Measurements from ENCODE around the gene UBASH3A.

UBASH3A gene

DNA sequence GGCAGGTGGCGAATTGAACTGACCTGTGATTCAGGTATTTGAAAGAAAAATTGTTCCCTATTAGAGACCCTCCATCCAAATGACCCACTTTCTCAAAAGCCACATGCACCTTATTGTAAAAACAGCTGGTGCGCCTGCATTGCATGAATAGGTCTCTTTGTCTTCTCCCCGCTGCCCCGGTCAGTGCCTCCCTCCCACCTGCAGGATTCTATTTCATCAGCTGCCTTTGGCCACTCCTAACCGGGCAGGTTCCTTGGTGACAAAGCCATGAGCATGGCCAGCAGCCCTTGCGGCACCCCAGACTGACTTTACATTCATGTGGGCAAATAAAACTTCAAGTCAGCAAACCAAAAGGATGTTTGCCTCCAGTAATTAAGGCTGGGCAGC, 14.3 kb upstream of the UBASH3A start:
- DNase-seq (ENCODE audit: insufficient read length, low spot score): no peak
- no peak for FAIRE-seq

GRCh38 chr21:42390193-42390592, 13.5 kb upstream of the UBASH3A start:
- DNase-seq (ENCODE audit: insufficient read length, low spot score): no peak
- FAIRE-seq: no peak

GRCh38 chr21:42390696-42391095, 13.0 kb upstream of the UBASH3A start:
- FAIRE-seq: no peak
- no peak for DNase-seq (ENCODE audit: insufficient read length, low spot score)

DNA sequence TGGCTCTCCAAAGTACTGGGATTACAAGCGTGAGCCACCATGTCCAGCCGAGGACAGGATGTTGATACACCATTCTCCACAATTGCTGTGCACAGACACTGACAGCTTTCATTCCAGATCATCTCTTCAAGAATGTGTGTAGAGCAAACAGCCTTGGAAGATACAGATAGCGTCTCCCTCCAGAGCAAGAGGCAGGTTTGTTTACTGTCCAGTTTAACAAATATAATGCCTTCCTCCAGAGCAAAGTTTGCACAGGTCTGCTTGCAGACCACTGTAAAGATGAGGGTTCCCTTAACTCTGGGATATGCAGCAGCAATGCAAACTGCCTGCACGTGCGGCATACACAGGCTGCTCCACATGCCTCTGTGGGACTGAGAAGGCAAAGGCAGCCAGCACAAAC, 12.4 kb upstream of the UBASH3A start:
- no peak for DNase-seq (ENCODE audit: insufficient read length, low spot score)
- no peak for FAIRE-seq

- FAIRE-seq: no peak
- no peak for DNase-seq (ENCODE audit: insufficient read length, low spot score)
Measured at GRCh38 chr21:42392731-42393442, 10.8 kb upstream of the UBASH3A start.

DNA sequence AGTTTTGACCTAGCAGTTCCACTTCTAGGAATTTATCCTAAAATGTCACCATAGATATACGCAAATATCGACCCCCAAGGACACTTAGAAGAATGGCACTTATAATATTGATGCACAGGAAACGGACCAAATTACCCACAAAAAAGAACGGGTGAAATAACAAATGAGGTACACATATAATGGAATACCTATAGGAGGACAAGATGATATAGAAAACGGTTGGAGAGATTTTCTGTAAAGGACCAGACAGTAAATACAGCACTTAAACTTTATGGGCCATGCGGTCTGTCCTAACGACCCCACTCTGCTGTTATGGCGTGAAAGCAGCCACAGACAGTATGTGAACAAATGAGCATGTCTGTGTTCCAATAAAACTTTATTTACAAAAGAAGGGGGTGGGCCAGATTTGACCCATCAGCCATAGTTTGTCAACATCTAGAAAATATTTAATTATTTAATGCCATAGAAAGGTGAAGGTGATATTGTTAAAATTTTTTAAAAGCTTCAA, 10.2 kb upstream of the UBASH3A start:
- no peak for FAIRE-seq
- DNase-seq (ENCODE audit: insufficient read length, low spot score): no peak

DNA sequence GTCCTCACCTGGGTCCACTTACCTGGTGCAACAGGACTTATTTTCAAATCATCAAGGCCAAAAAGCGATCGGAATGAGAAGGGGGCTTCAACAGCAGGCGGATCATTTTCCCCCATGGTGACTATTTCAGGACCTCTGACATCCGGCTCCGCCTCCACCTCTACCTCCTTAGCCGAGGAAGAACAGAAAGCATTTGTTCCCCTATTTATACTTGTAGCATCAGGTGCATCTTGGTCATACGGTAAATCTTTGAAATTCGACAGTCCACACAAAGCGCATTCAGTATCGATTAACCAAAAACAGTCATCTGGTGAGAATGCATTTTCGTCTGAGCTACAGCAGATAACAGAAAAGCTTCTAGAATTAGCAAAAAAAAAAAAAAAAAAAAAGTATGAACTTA, 8.4 kb upstream of the UBASH3A start:
- FAIRE-seq (no peak), DNase-seq (ENCODE audit: insufficient read length, low spot score) (no peak)

GRCh38 chr21:42395905-42396651, 7.6 kb upstream of the UBASH3A start, which contains the start of gene TMPRSS3:
TSS of gene TMPRSS3 (minus strand) at chr21:42396052. CDS start at chr21:42395417, 635 bp downstream.
- FAIRE-seq (no peak), DNase-seq (ENCODE audit: insufficient read length, low spot score) (no peak)

DNA sequence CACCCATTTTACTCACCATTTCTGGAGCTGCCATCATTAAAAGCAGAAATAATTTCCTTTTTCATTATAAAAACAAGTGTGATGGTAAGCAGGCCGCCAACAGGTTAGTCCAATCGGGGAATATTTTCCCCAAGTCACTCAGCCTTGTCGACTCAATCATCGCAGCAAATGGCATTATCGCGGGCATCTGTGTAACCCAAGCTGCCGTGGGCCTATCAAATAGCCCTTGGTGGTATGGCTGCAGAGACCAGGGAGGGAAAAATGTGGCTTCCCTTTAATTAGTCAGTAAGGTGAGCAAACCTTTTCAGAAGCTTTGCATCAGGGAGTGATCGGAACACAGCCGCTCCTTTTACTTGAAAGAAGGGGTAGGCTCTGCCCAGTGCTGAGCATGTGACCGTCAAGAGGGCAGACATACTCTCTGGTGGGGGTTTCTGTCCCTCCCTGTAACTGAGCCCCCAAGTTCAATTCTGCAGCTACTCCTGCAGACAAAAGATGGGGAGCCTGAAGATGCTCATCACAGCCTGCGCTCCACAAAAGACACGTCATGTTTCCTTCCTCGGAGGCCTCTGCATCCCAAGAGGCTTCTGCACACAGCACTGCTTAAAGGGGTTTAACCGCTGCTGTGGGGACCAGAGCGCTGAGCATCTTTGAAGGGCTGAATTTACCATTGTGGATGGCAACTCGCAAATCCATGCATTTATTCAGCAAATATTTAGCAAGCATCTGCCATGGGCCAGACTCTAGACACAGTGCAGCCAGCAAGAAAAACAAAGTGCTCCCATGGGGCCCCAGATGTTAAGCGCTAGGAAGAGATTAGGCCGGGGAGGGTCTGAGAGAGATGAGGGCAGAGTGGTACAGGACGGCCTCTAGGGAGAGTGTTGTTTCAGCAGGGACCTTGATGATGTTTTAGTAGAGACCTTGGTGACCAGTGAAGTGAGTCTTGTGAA, 6.6 kb upstream of the UBASH3A start:
- DNase-seq (ENCODE audit: insufficient read length, low spot score) (no peak), FAIRE-seq (no peak)

DNA sequence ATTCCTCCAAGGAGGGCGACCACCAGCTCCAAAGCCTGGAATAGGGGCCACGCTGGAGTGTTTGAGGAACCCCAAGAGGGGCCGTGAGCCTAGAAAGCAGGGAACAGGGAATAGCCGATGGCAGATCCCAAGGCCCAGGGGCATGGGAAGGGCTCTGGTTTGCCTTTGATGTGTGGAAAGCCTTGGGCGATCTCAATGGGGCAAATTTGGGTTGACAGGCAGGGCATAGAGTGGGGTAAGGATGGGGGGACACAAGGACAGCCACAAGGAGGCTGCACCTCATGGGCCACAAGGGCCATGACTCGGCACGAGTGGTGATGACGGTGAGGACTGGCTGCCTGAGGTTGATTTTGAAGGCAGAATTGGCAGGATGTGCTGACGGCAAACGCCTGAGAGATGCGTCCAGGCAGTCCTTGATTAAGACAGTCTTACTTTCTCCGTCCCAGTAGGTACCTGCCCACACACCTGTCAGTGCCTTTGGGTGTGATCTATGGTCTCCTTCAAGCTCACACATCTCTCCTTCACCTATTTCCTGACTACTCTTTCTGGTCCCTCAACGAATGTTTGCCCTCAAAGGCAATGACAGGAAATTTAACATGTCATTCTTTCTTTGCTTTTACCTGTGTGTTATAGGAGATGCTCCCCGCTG, 5.8 kb upstream of the UBASH3A start:
- FAIRE-seq (no peak), DNase-seq (ENCODE audit: insufficient read length, low spot score) (no peak)

DNA sequence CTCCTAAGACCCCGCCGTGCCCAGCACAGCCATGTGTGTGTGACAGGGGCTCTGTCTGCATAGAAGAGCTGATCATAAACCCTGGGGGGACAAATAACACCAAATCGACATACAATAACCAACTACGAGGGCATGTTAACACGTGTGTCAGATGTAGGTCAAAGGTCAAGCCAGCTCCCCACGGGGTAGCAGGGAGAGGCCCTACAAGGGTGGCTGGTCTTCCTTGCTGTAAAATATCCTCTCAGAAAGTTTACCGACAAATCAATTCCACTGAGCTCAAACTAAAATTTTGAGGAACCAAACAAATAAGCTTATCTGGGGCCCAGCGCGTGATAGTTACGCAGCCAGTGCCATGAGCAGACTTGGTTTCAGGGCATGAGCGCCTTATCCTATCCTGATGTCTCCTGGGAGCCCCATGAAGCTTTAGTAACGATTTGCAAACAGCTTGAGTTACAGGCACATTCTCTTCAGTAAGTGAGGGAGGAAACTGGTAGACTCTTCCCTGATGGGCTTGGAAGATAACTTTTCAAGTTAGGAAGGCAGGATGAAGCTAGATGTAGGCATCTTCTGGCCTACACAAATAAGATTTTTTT, 5.2 kb upstream of the UBASH3A start:
- DNase-seq (ENCODE audit: insufficient read length, low spot score): no peak
- FAIRE-seq: no peak

GRCh38 chr21:42400525-42400924, 3.2 kb upstream of the UBASH3A start:
- FAIRE-seq: no peak
- no peak for DNase-seq (ENCODE audit: insufficient read length, low spot score)

DNA sequence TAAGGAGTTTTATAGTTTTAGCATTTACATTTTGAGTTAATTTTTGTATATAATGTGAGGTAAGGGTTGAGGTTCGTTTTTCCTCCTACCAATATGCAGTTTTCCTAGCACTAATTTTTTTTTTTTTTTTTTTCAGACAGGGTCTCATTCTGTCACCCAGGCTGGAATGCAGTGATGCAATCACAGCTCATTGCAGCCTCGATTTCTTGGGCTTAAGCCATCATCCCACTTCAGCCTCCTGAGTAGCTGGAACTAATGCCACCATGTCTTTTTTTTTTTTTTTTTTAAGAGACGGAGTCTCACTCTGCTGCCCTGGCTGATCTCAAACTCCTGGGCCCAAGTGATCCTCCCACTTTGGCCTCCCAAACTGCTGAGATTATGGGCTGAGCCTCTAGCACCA, 2.5 kb upstream of the UBASH3A start:
- FAIRE-seq (no peak), DNase-seq (ENCODE audit: insufficient read length, low spot score) (no peak)

GRCh38 chr21:42401820-42402251, 1.9 kb upstream of the UBASH3A start:
- DNase-seq (ENCODE audit: insufficient read length, low spot score): no peak

DNA sequence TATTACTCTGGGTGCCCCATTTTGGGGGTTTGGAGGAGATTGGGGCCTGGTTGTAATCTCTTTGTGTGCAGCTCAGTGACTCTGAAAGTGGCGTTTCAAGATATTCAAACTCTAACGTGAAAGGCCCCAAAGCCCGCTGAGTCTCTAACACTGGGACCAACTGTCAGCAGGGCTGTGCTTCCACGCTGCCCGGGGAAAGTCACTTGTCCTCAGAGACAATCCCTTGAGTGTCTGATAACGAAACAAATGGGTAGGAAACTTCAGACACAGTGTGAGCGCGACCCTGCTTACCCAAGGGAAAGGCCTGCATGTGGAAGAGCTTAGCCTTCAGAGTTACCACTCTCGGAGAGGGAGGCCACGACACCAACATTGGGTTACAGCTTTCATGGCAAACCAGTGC, 837 bp downstream of the UBASH3A start:
- no peak for DNase-seq (ENCODE audit: insufficient read length, low spot score)
- no peak for FAIRE-seq

More at GRCh38 chr21:42401820-42402251, 1.9 kb upstream of the UBASH3A start:
- FAIRE-seq: no peak

DNA sequence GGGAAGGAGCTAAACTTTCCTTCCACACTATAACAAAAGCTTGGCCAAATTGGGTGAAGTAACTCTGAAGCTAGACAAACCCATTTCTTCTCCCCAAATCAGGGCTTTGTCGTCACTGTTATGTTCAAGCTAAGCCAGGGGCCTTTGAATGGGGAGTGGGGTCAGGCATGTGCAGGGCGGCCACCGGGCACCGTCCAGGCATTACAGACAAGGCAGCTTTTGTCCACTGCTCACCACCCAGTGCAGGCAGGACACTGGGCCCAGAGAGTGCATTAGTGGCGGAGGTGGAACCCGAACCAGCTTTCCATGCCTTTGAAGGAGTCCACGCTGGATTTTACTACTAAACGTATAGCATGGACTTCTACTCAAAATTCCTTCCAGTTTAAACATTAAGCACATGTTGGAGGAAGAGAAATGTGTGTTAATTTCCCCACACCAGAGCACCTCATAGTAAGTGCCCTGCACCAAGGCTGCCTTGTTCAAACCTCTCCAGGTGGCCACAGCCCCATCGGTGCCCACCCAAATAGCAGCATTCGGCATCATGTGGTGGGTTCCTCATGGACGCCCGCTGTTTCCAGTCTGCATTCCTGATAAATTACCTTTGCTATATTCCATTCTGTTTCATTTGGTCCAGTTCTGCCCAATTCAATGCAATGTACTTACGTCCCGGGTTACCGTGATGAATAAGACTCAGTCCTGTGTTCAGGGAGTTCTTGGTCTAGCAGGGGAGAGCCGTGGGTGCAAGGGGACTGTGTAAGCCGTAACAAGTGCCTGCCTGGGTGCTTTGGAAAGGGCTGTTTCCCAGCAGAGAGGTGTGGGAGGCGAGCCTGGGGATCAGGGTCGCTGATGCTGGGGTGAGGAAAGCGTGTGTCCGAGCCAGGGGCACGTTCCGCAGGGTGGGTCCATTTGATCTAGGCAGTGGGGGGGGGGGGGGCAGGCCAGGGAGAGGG, 1.6 kb downstream of the UBASH3A start:
- FAIRE-seq: no peak
- no peak for DNase-seq (ENCODE audit: insufficient read length, low spot score)

DNA sequence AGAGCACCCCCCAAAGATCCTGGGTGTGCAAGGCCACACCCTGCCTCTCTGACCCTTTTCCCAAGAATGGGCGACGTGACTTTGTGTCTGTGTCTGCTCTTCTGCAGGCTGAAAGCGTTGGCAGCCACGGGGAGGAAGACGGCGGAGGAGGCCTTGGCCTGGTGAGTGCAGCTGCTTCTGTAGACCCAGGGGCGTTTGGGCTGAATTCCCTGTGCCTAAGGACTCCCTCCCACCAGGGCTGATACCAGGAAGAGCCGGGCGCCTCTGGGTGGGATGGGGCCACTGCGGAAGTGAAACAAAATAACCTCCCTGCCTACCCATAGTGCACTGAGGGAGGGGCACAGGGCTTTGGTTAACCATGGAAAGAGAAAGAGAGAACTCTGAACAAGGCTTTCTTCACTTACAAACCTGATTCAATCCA, 2.5 kb downstream of the UBASH3A start:
- DNase-seq (ENCODE audit: insufficient read length, low spot score) (no peak), FAIRE-seq (no peak)

DNA sequence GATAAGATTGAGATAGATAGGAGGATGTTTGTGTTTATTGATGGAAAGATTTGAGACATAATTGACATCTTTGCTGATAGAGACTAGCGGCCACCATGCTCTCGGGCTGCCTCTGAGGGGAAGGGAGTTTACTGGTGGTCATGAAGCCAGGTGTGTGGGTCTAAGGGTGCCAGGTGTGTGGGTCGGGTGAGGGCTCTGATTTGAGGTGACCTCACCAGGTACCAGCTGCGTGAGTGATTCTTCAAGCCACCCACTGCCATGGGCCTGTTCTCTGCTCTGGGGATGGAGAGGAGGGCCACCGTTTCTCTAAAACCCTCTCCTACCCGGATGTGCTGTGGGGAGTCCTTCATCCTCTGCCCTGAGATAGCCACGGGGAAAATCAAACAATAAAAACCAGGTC, 3.2 kb downstream of the UBASH3A start:
- DNase-seq (ENCODE audit: insufficient read length, low spot score): no peak
- FAIRE-seq: no peak

GRCh38 chr21:42407476-42407875, 3.8 kb downstream of the UBASH3A start:
- DNase-seq (ENCODE audit: insufficient read length, low spot score) (no peak), FAIRE-seq (no peak)
